NCI-H446 (cell line): ENCODE data around the gene MOB3B.

ENCODE experiments used
- DNase-seq, 2 experiments: peaks; one replicate each; lab custom pipeline; 2025; lab: John Stamatoyannopoulos, UW

Gene MOB3B

GRCh38 chr9:27388150-27388549, 141.5 kb downstream of the MOB3B start:
- DNase-seq: no peak

DNA sequence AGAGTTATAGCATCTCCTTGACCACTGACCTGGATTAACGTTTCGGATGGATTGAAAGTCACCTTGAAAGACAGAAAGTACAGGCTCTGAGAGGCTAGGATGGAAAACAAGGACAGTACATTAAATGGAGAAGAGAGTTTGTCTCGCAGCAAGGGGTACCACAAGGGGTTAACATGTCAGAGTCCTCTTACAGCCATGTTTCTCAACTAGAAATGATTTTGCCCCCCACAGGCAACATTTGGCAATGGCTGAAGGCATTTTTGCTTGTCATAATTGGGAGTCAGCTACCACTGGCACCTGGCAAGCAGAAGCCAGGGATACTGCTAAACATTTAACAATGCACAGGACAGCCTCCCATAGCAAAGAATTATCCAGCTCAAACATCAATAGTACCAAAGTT, 141.9 kb downstream of the MOB3B start:
- DNase-seq: no peak

DNA sequence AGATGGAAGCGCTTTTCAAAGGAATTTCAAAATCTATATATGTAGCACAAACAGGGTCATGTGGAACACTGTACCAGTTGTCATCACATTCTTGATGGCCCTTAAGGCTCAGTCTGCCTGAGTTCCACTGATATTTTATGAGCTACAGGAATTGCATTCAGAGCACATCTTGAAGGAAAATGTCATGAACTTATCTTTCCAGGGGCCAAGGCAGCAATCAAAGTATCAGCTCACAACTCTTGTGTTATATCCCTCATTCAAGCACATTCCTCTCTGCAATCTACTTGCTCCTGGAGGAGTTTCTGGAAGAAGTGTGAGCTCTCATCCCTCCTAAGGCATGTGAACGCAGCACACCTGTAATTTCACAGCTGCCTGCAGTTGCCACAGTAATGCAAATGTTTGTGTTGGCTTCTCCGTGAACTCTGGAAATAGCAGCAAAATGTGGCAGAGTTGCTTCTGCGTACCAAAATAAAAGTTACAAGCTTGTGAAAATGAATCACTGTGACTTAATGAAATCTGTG, 143.0 kb downstream of the MOB3B start:
- no peak for DNase-seq

- DNase-seq: no peak
Measured at GRCh38 chr9:27385606-27386322, 143.8 kb downstream of the MOB3B start.

DNA sequence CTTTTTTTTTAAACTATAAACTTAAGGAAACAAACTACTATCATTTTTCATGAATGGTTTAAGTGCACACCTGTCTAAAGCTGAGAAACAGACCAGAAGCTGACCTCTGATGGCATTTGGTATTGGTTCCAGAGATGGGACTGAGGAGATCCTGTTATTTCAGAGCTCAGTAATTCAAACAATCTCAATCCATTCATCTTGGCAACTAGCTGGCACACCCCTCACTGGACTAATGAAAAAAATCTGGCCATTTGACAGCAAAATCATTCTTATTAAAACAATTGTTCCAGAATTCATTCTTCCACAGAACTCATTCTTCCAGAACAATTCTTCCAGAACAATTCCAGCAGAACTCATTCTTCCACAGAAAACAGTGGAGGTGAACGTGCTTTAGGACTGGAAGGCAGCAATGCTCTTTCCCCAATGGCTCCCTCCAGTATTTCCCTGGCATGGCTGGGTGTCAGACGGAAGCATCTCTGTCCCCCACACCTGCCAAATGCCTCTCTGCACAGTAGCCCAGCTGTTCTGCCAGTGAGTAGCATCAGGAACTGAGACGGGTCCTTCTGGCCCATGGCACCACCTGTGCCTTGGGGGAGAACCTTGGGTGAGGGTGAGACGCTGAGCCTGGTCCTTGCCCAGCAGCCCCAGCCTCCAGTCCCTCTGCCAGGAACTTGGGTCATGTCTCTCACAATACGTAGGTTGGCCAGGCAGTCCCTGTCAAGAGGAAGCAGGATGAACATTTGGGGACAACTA, 145.2 kb downstream of the MOB3B start:
- DNase-seq: no peak

DNA sequence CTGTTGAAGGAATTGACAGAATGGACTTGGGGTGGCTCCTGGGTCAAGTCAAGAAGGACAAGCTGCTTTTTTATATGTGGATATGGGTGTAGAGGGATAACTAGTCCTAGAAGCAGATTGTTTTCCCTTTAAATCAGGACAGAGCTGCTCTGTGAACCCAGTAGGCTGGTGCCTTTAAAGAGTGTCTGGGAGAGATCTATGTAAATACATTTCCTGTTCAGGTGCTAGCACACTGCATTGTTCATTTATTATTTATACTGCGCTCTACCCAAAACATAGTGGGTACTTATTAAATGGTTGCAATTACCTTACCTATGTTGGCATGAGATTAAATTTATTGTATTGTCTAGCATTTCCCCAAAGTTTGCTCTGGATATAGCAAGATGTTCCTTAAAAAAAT, 146.1 kb downstream of the MOB3B start:
- no peak for DNase-seq

GRCh38 chr9:27382975-27383374, 146.6 kb downstream of the MOB3B start:
- DNase-seq: no peak

GRCh38 chr9:27382308-27382707, 147.3 kb downstream of the MOB3B start:
- DNase-seq: no peak

DNA sequence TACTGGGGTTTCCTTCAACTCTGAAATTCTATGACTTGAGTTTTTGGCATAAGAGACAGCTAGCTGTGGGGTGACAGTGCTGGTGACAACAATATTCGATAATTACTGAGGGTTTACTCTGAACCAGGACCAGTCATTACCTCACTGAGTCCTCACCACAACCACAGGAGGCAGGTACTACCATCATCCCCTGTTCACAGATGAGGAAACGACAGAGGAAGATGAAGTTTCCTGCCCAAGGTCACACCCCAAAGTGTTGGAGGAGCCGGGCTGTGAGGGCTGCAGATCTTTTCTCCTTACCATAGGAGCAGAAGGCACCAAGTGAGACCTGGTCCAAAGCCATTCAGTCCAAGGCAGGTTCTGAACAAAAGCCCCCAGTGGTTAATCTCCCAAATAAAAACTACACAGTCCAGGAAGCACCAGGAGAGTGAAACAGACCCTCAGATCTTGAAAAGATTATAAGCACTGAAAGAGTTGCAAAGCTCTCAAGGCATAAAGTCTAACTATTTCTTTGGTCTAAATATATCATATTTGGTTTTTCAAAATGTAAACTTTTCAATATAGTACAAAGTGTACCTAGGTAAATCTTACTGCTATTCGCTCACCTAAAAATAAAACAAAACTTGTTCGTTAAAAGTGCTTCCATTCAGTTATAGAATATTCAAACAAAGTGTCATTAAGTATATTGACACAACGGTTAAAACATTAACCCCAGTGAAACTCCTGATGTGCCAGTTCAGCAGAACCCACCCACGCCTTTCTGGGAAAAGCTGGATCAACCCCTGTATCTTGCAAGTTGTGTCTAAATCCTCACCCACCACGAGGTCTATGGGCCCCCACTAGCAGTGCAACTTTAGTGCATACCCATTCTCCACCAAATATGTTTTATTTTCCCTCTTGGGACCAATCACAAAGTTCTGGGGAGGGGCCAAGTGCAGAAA, 150.0 kb downstream of the MOB3B start:
- no peak for DNase-seq

DNA sequence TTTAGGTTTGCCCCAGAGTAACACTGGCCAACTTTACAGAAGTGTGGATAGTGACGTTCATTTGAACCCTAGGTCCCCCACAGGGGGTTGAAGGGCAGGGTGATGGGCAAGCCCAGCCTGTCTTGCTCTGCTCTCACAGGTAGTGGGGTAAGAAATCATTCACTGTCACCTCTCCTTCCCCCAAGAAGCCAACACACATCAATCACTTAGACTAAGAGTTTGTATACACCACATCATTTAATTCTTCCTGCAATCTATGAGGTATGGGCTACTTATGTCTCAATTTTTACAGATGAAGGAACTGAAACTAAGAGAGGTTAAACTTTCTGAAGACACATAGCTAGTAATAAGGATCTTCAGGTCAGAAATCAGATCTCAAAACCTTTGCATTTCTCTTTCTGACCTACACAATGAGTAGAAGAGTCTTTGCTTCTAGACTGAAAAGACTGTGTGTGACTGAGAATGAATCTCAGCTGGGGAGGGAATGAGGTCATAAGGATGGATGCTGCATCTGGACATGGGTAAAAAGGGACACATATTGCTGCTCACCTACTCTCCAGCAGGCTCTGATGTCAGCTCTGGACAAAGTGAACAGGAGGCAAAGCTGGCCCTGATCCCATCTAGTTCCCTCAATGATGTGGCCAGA, 151.7 kb downstream of the MOB3B start:
- no peak for DNase-seq

DNA sequence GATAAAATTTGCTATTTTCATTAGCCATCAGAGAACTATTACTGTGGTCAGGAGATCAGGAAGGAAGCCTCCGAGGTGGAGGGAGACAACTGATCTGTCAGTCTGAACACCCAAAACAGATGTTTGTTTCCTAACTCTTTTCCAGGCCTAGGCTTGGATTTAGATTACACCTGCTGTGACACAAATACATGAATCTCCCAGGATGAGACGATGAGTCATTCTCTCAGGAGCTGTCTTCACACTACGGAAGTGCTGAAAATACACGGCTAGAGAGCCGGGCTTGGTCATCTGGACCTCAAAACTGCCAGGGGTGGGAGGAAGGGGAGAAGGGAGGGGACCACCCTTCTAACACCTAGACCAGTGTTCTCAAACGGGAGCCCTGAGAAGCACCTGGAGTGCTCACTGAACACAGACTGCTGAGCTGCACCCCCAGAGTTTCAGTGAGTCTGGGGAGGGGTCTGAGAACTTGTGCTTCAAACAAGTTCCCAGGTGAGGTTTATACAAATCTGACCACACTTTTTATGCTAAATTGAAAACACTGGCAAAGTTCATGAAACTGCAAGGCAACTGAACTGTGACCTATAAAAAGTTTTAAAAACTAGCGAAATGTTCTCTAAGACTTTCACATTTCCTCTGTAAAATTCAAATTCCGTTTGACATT, 152.3 kb downstream of the MOB3B start:
- DNase-seq: no peak

GRCh38 chr9:27373851-27374250, 155.8 kb downstream of the MOB3B start:
- DNase-seq: no peak

DNA sequence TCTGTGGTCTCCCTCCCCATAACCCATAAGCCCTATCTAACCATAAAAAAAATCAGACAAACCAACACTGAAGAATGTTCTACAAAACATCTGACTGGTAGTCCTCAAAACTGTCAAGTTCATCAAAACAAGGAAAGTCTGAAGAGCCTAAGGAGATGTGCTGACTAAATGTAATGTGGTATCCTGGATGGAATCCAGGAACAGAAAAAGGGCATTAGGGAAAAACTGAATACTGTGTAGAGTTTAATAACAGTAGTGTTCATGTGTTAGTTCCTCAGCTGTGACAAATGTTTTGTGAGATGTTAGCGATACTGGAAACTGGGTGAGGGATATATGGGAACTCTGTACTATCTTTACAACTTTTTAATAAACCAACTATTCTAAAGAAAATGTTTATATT, 157.0 kb downstream of the MOB3B start:
- no peak for DNase-seq

DNA sequence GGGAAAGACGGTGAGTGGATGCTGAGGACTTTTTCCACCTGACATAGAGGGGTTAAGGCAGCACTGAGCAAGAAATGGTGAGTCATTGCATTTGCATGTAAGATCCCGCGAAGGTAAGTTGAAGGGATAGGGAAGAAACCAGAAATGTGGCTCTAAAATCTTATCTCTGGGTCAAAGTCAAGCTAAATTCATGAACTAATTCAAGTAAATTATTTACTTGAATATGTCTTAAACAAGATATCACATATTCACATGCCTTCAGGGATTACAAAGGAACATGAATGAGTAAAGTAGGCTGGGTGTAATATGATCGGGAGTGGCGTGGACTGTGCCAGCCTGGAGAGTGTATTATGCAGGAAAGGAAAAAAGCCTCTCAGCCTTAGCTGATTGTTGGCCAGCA, 158.2 kb downstream of the MOB3B start:
- no peak for DNase-seq

GRCh38 chr9:27369591-27369990, 160.0 kb downstream of the MOB3B start:
- DNase-seq: no peak

DNA sequence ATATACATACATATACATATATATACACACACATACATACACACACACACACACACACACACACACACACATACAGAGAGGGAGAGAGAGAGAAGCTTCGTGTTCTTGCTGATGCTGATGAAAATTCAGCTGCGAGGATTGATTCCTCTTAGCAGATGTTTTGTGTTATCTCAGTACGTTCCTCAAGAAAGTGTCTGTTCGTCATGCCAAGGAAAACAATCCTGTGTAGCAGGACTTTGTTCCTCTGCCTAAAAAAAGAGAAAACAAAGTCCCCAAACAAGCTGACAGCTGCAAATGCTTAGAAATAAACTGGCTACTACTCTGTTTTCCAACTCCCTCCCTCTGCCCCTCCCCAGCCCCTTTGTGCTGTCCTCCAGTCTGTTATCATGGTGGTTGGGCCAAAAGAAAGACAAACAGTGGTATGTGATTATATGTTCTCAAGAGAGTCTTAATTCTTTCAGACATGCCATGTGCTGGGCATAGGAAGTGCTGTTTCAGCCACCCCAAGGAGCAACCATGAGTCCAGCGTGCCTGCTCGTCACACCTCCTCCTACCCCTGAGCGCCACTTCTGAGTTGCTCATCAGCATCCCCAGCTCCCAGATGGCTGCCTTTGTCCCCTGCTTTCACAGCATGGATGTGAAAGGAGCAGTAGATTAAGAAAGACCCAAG, 161.2 kb downstream of the MOB3B start:
- DNase-seq: no peak

DNA sequence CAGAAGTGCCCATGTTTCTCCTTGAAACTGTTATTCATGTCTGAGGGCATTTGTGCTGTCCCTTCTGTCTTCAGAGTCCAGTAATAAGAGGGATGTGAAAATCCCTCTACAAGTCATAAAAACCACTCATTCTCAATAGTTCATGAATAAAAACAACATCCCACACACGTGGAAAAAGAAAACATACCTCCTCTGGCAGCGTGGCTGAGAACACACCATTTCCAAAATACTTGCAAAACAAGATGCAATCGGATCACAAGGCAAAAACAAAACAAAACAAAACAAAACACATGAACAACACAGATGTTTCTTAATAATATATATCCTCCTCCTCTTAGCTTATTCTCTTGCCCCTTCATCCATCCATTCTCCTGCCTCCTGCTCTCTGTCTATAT, 161.7 kb downstream of the MOB3B start:
- DNase-seq: no peak

DNA sequence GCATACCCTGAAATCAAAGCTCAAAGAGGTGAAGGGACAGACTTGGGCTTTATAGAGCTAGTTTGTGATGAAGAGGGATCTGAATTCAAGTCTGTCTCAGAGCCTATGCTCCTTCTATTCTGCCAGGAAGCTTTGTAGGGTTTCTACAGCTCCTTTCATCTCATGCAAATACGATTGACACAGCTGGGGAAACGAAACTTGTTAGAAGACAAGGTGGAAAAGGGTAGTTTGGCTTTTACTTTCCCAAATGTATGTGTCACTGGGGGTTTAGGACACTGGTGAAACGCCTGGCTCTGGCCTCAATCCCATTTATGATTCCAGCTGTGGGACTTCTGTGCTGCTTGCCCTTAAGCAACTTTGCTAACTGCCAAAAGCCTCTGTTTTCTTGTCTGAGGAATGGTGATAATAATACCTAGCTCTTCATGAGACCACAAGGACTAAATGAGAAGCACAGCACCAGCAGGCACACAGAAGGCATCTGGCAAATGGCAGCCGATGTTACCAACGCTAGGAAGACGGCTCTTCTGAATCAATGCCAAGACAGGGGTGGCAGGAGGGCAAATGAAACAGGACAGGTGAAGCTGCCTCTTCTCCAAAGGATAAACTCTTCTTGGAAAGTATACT, 162.3 kb downstream of the MOB3B start:
- no peak for DNase-seq

DNA sequence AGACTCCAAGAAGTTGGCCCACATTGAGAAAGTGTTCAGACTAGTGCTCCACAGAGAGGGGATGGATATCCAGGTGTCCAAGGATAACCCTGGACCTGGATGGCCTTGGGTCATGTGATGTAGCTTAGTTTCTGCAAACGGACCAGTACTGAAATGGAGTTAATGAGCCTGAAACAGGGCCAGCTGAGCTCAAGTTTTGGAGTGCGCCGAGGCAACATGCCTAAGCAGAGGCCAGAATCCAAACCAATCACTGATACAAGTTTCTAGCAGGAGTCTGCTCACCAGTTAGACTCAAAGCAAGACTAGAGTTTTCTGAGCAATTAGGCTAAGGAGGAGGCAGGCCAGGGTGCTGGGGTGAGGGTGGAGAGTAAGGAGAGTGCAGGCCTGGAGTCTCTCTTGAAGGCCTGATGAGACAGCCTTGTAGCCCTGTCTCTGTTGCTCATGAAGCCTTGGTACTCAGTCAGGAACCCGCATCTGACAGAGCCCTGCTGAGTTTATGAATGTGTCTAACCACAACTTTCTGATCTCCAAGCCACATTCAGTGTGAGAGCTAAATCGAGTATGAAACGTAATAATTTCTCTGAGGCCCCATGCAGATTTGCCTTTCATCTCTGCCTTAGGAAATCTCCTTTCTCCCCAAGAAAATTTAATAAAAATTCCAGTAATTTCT, 163.8 kb downstream of the MOB3B start:
- DNase-seq: no peak
